Activated T-cell treated with anti-CD3 and anti-CD28 coated beads for 1 hour (primary cell): Measurements from ENCODE around the gene RNFT2.
"Not testable (repeated sequence)": the region's sequence is repeated elsewhere in the genome, so short reads cannot be mapped to it uniquely, and the experiment has no call there.

Source experiments
- DNase-seq: peaks from one replicate; pipeline ENCODE4 v3.0.0-alpha.2; 2020; ENCODE audit warnings: low read depth

RNFT2 gene

GRCh38 chr12:116744766-116745165, 6.7 kb downstream of the RNFT2 start:
- DNase-seq: no peak

GRCh38 chr12:116745554-116745953, 7.4 kb downstream of the RNFT2 start:
- DNase-seq: no peak

GRCh38 chr12:116749884-116750283, 11.8 kb downstream of the RNFT2 start:
- DNase-seq: no peak

GRCh38 chr12:116750298-116750697, 12.2 kb downstream of the RNFT2 start:
- DNase-seq: no peak

- DNase-seq: not testable (repeated sequence)
Measured at GRCh38 chr12:116754097-116754496, 16.0 kb downstream of the RNFT2 start.

- not testable (repeated sequence) for DNase-seq
Measured at GRCh38 chr12:116754783-116755182, 16.7 kb downstream of the RNFT2 start.

- no peak for DNase-seq
Measured at GRCh38 chr12:116759783-116760621, 21.9 kb downstream of the RNFT2 start.

- no peak for DNase-seq
Measured at GRCh38 chr12:116760622-116761020, 22.5 kb downstream of the RNFT2 start.

GRCh38 chr12:116761499-116761898, 23.4 kb downstream of the RNFT2 start:
- DNase-seq: no peak

- no peak for DNase-seq
Measured at GRCh38 chr12:116765271-116765670, 27.2 kb downstream of the RNFT2 start.

GRCh38 chr12:116766285-116766684, 28.2 kb downstream of the RNFT2 start:
- DNase-seq: no peak

GRCh38 chr12:116766746-116767145, 28.6 kb downstream of the RNFT2 start:
- DNase-seq: no peak

- DNase-seq: no peak
Measured at GRCh38 chr12:116771651-116772050, 33.5 kb downstream of the RNFT2 start.

GRCh38 chr12:116773276-116773731, 35.2 kb downstream of the RNFT2 start:
- DNase-seq: no peak

- no peak for DNase-seq
Measured at GRCh38 chr12:116774020-116774419, 35.9 kb downstream of the RNFT2 start.

- no peak for DNase-seq
Measured at GRCh38 chr12:116777245-116777644, 39.1 kb downstream of the RNFT2 start.

GRCh38 chr12:116779597-116779996, 41.5 kb downstream of the RNFT2 start:
- no peak for DNase-seq

GRCh38 chr12:116780942-116781341, 42.8 kb downstream of the RNFT2 start:
- DNase-seq: no peak

- DNase-seq: no peak
Measured at GRCh38 chr12:116783525-116784237, 45.6 kb downstream of the RNFT2 start.

- DNase-seq: no peak
Measured at GRCh38 chr12:116784238-116784612, 46.1 kb downstream of the RNFT2 start.

GRCh38 chr12:116789562-116789961, 51.4 kb downstream of the RNFT2 start:
- DNase-seq: not testable (repeated sequence)

GRCh38 chr12:116790066-116790465, 52.0 kb downstream of the RNFT2 start:
- DNase-seq: no peak

- DNase-seq: no peak
Measured at GRCh38 chr12:116792403-116792802, 54.3 kb downstream of the RNFT2 start.
